ENCODE results near the gene SIM2.

Gene SIM2

DNA sequence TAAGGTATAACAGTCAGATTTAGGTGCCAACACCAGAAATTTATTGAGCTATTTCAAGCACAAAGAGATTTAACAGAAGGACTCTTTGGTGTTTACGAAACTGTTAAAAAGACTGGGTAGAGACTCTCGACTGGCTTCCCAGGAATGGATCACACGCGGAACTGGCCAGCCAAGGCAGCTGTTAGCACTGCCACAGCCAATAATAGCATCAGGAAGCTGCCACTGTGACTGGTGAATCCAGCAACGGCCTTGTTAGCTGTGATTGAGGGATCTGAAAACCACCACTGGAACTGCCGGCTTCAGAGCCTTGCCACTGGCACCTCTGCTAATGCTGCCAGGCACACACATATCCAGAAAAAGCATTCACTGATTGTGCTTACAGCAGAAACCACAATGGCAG lies 10.6 kb upstream of the SIM2 start:
- no peak for DNase-seq (ENCODE audit: low spot score)

DNA sequence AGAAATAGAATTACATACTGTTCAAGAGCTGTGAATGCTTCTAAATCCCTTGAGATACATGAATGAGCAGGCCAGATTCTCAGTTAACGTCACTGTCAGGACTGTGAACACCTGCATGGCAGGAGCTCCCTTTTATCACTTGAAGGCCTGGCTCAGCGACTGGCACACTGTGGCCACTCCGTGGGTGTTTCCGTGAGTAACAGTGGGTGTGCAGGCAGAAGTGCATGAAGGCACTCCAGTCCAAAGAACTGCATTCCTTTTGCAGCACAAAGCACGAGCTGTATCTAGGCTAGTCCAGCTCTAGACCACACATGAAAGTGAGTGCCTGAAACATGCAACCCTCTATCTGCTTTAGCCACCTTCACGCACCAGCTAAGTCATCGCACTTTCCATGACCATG lies 9.6 kb upstream of the SIM2 start:
- no peak for DNase-seq (ENCODE audit: low spot score)

DNA sequence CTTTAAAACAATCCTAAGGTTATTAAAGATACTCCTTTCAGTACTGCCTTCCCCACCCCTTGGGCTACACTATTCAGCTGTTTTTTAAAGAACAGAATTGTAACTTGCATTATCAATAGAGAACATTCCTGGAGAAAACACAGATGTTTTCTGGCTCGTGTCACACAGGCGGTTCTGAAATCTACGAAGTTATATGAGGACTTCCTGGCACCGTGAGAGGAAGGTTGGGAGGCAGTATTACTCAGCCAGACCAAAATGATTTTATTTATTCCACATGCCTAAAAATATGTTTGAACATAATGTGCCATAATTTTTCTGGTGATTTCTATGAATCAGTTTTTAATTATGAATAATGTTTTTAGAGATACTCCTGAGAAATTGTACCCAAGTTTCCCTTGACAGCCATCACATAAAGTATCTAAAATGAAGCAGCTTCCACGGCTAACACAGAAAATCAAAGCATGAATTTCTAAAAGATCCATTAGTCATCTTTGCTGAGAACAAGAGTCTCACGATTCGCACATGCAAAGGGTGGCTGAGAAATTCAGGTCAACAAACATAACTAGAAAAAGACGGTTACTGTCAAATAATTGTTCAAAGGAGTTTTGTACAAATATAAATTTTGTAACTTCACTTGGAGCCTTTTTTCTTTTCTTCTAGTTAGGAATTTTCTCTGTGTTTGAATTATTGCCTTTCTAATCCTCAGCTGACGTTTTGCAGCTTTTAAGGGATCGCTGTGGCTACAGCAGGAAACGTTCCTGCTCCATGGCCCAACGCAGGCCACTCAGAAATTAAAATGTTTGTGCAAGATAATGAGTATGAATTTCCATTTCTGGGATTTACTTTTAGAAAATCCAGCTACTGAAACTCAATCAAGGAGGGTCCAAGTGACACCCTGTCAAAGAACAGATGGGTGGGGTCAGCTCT lies 8.0 kb upstream of the SIM2 start:
- DNase-seq (ENCODE audit: low spot score) = no peak

DNA sequence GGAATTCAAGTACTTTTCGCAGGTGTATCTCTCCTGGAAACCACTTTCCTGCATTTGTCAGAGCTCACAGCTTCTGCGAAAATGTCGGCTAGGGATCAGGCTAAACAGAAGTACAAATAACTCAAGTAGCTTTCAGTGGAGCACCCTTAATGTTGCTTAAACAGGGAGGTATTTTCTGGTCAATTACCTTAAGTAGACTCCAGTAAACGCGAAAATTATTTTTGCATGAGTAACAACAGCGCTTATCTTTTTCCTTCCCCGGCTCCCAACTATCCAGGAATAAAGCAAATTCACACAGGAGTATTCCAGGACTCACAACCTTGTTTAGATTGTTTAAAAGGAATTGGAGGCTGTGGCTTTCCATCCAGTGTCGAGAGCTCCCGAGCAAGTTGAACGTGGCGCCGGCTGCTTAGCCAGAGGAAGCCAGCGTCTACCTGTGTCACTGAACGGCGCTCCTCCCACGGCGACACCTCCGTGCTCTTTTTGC lies 7.3 kb upstream of the SIM2 start:
- DNase-seq (ENCODE audit: low spot score) = no peak

DNA sequence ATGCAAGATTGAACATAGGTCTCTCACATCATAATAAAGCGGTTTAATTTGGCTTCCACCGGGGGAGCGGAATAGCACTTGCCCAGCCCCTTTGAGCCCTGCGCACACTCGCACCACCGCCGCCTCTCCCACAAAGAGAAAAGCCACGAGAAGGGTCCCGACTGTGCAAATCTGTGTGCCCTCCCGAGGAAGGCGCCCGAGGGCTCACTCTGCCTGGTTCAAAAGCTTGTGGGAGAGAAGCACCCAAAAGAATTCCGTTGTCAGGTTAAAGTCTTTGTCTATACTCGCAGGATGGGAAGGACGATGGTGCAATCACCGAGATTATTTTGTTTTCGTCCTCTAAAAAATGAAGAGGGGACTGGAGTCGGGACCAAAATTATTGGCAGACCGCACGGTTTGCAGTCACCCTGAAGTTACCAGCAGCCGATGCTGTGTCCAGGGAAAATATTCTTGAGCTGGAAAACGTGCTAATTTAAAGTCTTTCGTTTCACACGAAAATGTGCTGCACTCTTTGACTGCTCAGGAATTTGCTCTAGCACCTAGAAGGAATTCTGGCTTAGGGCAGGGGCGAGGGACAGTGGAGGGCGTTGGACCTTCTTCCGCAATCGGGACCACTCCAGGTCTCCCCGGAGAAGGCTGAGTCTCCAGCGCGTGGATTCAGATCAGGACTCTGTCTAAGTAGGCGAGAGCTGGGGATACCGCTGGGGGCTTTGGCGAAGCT lies 6.6 kb upstream of the SIM2 start:
- DNase-seq (ENCODE audit: low spot score) = no peak

DNA sequence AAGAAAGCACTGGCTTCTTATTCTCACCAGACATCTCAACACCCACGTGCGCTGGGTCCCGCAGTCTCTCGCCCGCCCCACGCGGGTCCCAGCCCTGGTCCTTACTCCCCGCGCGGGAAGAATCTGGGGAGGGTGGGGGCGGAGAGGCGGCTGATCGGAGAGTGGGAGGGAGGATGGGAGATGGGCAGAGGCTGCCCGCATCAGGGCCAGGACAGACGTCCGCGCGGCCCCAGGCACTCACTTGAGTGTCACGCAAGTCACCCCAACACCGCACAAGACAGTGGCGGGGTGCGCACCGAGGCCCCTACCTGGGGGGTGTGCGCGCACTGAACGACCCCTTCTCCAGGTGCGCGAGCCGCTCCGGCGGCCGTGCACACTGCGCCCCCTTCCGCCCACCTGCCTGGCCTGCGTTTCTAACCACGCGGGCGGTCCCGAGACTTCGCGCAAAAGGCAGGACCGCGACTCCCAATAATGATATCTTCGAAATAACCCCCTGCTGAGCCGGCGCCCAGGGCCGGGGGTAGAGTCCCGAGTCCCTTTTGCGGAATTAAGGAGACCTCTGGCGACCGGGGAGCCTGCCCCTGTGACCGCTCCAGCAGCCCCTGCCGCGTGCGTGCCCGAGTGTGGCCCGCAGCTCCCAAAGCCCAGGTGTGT lies 6.0 kb upstream of the SIM2 start:
- peak; percentile 61 for DNase-seq (ENCODE audit: low spot score)

DNA sequence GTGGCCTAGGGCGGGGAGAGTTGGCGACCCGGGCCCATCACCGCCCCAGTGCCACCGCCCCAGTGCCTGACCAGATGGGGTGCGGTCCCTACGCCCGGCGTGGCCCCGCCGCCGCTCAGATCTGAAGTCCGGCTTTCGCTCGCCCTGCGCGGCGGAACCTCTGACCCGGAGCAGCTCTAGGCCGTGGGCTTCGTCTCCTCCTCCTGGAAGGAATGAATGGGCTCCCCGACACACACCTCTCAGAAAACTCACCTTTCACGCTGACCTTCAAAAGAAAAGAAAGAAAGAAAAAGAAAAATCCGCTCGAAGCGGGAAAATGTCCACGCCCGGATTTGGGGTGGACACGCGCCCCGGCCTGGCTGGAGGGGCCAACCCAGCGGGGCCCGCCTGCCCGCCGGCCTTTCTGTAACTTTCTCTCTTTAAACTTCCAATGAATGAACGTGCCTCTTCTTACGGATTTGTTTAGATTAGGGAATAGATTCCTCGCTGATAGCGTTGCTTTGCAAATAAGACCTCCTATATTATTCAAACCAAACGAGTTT lies 5.4 kb upstream of the SIM2 start:
- DNase-seq (ENCODE audit: low spot score) = peak; percentile 60

DNA sequence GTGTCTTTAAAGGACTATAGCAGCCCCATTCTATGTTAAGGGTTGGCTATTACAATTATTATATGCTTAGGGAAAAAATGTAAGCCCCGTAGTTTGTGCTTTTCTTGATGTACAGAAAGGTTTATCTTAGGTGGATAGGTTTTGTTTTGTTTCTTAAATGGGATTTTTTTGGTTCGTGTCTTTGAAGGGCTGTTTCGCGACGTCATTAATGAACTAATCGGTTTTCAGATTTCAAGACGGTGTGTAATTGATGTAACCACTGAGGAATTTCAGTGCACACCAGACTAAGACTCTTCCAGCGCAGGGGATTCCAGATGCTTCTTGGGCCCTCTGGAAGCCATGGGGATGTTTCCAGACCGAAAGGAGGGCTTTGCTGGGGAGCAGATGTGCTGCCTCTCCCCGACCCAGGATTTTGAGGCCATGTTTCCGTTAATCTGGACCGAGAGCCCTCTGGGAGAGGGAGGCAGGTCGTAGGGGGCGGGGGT lies 4.8 kb upstream of the SIM2 start:
- no peak for DNase-seq (ENCODE audit: low spot score)

DNA sequence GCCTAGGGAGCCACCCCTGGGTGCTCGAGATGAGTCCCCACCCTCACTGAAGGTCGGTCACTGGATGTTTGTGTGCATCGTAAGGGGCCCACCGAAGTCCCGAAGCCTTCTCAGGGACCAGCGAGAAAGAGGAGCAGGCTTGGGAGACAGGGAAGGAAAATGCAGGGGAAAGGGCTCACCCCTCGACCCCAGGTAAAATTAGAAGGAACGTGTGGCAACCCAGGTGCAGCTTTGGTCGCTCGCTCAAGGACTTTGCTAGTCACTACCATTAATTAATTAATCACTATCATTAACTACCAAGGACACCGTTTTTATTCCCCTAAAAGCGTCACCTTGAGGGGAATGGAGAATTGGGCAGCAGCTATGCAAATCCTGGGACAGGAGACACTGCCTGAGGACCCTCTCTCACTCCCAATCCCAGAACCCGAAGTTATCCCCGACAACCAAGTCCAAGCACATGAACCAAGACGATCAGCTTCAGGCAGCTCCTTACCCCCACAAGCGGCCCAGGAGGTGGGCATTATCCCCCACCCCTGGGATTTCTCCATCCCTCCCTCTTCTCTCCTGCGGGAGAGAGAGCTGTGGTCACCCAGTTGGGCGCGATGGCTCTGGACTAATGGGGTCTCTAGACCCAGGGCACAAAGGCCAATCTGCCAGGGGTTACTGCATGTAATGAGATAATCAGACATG lies 4.2 kb upstream of the SIM2 start:
- peak; percentile 61 for DNase-seq (ENCODE audit: low spot score)

DNA sequence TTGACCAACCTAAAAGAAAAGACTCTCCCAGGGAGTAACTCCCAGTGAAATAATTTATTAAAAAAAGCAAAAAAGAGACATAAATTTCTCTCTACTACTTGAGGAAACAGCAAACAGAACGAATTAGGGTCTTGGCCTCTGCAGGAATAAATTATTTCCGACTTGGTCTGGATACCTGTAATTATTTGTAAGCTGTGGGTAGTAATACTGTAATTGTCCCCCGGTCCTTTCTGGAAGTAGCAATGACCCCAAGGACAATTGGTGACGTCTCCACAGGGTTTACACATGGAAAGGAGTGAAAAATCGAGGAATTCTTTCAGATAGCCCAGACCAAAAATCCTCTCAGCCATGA lies 3.7 kb upstream of the SIM2 start:
- no peak for DNase-seq (ENCODE audit: low spot score)

DNA sequence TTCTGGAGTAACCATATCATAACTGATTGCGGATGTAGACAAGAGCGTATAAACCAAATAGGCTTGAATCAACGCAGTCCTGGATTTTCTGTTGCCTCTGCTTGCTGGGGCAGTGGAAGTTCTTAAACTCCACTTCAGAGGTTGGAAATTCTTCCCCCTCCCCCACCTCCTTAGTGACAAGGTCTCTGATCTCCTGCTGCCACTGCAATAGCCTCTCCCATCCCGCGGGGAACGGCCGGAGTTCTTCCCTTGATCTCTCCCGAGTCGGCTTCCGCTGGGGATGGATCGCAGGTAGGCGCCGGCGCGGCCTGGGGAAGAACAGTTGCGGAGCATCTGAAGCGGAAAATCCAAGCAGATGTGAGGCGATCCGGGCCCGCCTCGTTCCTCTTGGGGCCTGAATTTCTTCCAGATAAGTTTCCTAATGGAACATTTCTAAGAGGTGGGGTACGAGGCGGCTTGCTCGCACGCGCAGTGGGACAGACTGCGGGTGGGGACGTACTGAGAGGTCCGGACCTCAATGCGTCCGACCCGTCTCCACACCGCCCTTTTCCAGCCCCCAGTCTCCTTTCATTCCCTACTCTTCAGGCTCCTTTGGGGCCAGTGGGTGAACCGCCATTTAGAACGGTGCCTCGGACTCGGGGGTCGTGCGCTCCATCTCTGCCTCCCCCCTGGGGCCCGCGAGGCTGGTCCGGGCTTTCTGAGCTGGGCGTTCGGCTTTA lies 3.1 kb upstream of the SIM2 start:
- DNase-seq (ENCODE audit: low spot score) = peak; percentile 65

DNA sequence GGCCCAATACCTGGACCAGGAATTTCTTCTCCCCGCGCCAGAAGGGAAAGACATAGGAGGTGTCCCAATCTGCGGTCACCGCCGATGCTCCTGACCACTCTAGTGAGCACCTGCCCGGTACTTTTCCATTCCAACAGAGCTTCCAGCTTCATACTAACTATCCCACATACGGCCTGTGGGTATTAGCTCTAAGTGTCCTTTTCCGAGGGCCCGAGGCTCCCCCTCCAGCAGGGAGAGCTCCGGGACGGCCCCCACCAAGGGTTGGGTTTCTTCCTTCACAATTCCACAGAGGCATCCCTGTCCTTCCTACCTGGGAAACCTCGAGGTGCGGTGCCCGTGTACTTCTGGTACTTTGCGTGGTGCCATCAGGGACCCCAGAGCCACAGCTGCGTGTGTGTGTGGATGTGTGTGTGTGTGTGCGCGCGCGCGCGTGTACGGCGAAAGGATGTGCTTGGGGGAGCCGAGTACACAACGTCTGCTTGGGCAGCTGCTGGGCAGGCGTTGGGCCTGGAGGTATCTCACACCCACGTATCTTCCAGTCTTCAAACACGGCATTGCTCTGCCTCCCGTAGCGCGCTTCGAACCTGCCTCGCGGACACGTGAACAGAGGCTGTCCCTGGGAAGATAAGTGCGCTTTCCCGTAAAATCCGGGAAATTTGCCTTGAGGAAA lies 2.4 kb upstream of the SIM2 start:
- DNase-seq (ENCODE audit: low spot score) = no peak

DNA sequence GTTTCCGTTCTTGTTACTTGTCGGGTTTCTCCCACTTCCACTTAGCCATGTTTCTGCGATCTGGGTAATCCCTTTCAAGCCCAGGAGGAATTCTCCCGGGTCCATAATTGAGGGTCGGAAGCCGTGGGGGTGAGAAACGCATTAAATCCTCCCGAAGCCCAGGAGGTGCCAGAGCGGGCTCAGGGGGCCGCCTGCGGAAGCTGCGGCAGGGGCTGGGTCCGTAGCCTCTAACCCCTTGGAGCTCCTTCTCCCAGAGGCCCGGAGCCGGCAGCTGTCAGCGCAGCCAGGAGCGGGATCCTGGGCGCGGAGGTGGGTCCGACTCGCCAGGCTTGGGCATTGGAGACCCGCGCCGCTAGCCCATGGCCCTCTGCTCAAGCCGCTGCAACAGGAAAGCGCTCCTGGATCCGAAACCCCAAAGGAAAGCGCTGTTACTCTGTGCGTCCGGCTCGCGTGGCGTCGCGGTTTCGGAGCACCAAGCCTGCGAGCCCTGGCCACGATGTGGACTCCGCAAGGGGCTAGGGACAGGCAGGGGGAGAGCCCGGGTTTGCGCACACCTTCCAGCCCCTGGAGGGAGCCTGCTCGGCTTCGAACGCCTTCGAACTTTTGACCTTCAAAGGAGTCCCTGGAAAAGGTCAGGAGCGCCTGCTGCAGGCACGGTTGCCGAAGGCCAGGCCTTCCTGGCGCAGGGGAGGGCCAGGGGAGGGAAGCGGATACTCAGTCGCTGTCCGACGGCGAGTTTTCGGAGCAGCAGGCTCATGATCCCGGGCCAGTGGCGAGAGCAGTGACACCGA lies 1.7 kb upstream of the SIM2 start:
- DNase-seq (ENCODE audit: low spot score) = peak; percentile 66

DNA sequence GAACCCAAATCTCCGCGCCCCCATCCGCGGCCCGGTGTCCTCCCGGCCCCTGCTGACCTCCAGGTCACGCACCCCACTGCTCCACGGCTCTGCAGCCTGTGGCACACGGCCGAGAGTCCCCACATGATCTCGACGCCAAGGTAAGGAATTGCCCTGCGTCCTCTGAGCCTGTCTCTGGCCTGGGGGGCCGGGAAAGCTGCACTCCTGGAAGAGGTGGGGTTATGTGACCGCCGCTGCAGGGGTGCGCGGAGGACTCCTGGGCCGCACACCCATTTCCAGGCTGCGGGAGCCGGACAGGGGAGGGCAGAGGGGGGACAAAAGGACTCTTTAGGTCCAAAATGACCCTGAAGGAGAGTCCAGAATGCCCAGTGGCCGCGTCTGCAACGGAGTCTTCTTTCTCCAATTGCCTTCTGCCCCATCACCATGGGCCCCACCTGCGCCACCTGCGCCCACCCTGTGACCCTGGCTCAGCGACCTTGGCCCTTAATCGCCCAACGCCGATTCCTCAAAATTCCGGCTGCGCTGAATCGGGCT lies 997 bp upstream of the SIM2 start:
- no peak for DNase-seq (ENCODE audit: low spot score)

DNA sequence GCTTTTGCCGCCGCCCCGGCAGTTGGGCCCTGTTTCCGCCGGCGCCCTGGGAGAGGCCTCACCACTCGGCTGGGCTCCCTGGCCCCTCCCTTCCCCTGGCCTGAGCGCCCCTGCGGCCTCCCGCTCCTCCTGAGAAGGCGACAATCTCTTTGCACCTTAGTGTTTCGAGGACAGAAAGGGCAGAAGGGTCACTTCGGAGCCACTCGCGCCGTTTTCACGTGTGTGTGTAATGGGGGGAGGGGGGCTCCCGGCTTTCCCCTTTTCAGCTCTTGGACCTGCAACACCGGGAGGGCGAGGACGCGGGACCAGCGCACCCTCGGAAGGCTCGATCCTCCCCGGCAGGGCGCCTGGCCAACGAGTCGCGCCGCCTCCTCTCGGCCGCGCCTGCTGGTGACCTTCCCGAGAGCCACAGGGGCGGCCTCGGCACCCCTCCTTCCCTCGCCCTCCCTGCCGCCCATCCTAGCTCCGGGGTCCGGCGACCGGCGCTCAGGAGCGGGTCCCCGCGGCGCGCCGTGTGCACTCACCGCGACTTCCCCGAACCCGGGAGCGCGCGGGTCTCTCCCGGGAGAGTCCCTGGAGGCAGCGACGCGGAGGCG lies 432 bp upstream of the SIM2 start:
- peak; percentile 63 for DNase-seq (ENCODE audit: low spot score)

DNA sequence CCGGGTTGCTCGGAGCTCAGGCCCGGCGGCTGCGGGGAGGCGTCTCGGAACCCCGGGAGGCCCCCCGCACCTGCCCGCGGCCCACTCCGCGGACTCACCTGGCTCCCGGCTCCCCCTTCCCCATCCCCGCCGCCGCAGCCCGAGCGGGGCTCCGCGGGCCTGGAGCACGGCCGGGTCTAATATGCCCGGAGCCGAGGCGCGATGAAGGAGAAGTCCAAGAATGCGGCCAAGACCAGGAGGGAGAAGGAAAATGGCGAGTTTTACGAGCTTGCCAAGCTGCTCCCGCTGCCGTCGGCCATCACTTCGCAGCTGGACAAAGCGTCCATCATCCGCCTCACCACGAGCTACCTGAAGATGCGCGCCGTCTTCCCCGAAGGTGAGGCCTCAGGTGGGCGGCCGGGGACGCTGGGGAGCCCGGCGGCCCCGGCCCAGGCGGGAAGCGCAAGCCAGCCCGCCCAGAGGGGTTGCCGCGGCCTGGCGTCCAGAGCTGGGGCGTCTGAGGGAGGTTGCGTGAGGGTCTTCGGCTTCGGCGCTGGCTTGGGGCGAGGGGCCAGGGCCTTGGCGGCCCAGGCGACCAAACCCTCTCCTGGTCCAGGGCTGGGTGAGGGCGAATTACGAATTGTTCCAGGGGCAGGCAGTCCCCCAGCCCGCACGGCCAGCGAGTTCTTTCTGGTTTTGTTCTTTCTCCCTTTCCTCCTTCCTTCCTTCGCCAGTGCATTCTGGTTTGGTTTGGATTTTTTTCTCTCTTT lies 805 bp downstream of the SIM2 start:
- peak; percentile 63 for DNase-seq (ENCODE audit: low spot score)

DNA sequence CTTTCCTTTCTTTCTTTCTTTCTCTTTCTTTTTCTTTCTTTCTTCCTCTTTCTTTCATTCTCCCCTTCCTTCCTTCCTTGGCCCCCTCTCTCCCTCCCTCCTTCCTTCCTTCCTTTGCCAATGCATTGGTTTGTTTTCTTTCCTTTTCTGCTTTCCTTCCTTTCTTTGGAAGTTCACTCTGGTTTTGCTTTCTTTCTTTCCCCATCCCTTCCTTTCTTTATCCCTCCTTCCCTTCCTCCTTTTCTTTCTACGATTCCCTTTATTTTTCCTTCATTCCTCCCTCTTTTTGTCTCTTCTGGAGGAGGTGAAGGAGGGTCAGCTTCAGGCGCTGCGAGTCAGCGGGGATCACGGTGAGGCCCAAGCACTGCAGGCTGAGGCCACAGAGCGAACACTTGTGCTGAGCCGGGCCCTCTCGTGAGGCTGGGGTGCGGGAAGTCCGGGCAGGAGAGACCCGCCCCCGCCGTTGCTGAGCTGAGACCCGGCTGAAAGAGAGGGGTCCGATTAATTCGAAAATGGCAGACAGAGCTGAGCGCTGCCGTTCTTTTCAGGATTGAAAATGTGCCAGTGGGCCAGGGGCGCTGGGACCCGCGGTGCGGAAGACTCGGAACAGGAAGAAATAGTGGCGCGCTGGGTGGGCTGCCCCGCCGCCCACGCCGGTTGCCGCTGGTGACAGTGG lies 1.5 kb downstream of the SIM2 start:
- DNase-seq (ENCODE audit: low spot score) = peak; percentile 63
